Dedifferentiated amniotic fluid mesenchymal stem cell (primary cell): ENCODE measurements around the gene SNAPC2.

ENCODE experiments used
- DNase-seq: peaks from one replicate; pipeline ENCODE4 v3.0.0-alpha.2; 2016; ENCODE audit errors: extremely low spot score

SNAPC2 gene

GRCh38 chr19:7968796-7969554 lies 48.8 kb downstream of the SNAPC2 start:
- no peak for DNase-seq

- DNase-seq = no peak
Observed at GRCh38 chr19:7969555-7969939, 49.4 kb downstream of the SNAPC2 start.

DNA sequence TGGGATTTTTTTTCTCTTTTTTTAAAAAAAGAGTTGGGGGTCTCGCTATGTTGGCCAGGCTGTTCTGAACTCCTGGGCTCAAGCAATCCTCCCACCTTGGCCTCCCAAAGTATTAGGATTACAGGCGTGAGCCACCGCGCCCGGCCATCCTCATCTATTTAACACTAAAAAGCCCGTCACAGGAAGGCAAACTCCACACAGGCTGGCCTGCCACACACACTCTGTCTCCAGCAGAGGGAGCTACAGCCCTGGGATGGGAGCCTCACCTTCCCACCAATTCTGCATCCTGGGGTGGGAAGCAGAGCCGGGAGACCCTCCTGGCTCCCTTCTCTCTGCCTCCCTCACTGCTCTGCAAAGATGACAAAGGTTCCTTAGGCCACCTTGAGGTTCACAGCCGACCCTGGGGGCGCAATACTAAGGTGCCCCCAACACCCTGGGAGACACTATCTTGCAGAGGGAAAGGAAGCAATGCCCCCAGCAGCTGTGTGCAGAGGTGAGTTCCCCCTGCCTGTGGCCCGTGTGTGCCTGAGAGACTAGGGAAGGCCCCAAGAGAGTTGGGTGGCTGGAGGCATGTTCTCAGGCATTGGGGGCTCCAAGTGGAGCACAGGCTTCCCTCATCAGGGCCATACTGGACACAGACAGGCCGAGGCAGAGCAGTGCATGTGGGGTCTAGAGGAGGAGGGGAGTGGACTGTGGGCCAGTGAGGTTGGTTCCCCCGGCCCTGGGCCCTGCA lies 50.7 kb downstream of the SNAPC2 start:
- no peak for DNase-seq

DNA sequence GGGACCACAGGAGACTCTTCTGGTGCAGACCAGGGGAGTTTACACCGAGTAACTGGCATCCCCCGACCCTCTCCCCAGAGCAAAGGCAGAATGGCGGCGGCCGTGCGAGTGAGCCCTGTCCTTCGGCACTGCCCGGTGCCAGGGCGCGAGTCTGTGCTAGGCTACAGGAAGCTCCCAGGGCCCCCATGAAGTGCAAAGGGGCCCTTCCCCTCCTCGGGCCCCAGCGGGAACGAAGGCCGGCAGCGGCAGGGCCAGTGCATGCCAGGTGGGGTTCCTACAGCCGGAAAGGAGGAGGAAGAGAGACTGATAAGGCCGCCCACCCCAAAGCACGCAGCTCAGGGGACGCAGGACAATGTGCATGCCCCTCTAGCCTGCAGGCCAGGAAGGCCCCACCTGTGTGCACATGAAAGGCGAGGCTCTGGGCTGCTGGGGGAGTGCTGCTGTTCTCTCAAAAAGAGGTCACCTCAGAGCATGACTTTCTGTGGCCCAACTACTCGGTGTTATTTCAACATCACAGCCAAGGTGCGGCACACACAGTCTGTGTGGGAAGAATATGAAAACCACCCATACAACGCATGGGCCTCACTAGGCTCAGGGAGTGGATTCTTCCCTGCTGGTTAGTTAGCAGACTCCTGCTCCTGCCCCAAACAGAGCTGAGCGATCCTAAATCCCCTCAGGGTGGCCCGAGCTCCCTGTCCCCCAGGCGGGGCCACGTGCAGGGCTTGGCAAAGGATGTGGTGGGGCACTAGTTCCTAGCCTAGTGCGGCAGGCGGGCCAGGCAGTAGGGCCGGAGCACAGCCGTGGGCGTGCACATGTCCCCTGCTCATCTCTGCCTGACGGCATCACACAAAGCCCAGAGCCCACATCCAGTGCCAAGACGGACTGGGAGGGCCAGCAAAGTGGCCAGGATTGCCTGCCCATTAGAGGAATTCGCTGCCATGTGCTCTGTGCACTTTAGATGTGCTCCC lies 51.7 kb downstream of the SNAPC2 start:
- DNase-seq = no peak
